NCI-H1048 (cell line): Measurements from ENCODE around the gene VWA8.
"Not testable (repeated sequence)": the region's sequence is repeated elsewhere in the genome, so short reads cannot be mapped to it uniquely, and the experiment has no call there.

Experiments
- DNase-seq: peaks from one replicate; lab custom pipeline; 2025; lab: John Stamatoyannopoulos, UW

Gene VWA8

GRCh38 chr13:41644742-41645141 lies 316.2 kb downstream of the VWA8 start:
- DNase-seq: no peak

DNA sequence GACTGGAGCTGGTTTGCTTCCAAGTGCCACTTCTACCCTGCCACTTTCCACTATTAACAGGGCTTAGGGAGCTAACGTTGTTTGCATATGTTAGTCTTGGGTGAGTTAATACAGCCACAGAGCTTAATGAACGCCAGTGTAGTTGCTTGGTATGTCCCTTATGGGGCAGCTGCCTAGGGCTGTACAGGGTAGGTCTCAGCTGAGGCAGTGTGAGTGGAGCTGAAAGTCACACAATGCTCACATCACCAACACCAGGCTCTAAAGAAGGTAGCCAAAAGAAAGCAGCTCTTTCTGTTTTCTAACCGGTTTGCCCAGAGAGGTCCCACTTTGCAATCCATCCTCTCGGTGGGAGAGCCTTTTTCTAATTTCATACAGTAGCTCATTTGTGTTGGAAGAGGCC lies 317.4 kb downstream of the VWA8 start:
- DNase-seq: peak; percentile 18

DNA sequence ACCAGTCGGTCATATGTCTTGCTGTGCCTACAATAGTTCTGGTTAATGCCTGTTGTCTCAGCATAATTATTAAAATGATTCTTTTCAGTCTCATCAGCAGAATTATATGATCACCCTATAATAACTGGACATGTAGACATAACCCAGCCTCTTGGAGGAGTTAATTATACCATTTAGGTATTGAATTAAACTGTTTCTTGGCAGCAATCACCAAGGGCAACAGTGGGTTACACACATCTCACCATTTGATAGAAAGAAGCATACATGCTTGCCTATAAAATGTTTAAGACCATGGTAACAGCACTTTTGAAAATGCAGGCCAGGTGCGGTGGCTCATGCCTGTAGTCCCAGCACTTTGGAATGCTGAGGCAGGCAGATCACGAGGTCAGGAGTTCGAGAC lies 318.9 kb downstream of the VWA8 start:
- DNase-seq: no peak

- no peak for DNase-seq
Measured at GRCh38 chr13:41641429-41641828, 319.5 kb downstream of the VWA8 start.

- DNase-seq: no peak
Measured at GRCh38 chr13:41639955-41640780, 320.7 kb downstream of the VWA8 start.

DNA sequence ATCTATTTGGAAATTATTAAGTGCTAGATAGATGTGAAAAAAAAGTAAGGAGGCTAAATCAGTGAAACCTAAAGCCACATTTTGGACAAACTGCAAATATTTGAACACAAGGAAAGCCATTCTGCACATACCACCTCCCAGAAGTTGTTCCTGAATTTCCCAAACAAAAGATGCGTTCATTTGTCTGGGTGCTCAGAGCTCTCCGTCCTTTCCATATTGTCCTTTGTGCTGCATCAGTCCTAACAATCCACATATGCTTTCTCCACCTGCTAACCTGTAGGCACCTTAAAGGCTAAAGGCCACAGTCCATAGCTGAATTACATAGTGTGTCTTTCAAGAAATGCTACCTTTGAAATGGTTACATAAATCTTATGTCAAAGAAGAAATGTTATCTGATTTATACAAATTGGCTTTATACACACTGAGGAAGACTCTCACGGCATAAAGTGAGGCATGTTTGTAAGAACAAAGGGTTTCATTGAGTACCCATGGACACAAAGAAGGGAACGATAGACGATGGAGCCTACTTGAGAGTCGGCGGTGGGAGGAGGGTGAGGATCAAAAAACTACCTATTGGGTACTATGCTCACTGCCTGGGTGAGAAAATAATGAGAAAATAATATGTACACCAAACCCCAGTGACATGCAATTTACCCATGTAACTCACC lies 321.5 kb downstream of the VWA8 start:
- DNase-seq: no peak

- DNase-seq: no peak
Measured at GRCh38 chr13:41637586-41637985, 323.3 kb downstream of the VWA8 start.

DNA sequence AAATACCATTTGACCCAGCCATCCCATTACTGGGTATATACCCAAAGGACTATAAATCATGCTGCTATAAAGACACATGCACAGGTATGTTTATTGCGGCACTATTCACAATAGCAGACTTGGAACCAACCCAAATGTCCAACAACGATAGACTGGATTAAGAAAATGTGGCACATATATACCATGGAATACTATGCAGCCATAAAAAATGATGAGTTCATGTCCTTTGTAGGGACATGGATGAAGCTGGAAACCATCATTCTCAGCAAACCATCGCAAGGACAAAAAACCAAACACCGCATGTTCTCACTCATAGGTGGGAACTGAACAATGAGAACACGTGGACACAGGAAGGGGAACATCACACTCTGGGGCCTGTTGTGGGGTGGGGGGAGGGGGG lies 323.9 kb downstream of the VWA8 start:
- DNase-seq: not testable (repeated sequence)

DNA sequence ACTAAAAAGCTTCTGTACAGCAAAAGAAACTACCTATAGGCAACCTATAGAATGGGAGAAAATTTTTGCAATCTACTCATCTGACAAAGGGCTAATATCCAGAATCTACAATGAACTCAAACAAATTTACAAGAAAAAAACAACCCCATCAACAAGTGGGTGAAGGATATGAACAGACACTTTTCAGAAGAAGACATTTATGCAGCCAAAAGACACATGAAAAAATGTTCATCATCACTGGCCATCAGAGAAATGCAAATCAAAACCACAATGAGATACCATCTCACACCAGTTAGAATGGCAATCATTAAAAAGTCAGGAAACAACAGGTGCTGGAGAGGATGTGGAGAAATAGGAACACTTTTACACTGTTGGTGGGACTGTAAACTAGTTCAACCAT lies 324.3 kb downstream of the VWA8 start:
- not testable (repeated sequence) for DNase-seq

- DNase-seq: no peak
Measured at GRCh38 chr13:41634407-41634806, 326.5 kb downstream of the VWA8 start.

GRCh38 chr13:41633776-41634175 lies 327.1 kb downstream of the VWA8 start:
- no peak for DNase-seq

DNA sequence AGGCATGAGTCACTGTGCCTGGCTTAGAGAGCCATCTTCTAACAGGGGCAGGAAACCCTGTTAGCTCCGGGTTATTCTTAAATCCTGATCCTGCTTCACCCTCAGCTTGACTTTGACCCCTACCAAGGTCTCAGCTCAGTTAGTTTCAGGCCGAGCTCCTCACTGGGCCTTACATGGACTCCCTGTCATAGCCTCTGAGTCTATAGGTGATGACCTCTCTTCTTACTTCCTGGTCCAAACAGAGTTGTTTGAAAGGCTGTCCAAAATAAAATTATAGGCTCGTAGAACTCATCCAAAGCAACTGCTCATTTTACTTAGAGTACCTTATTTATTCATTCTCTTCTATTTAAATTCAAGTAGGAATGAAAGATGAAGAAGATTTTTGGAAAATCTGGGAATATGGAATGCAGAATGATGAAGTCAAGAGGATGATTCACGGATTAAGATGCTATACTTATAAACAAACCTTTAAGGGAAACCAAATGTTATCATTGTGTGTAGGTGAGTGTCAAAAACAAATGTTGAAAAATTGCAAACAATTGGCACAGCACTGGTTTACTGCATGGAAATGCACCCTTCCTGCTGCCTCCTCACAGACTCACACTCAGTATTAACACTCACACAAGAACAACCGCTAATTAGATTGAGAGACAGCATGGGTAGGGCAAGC lies 329.5 kb downstream of the VWA8 start:
- no peak for DNase-seq

DNA sequence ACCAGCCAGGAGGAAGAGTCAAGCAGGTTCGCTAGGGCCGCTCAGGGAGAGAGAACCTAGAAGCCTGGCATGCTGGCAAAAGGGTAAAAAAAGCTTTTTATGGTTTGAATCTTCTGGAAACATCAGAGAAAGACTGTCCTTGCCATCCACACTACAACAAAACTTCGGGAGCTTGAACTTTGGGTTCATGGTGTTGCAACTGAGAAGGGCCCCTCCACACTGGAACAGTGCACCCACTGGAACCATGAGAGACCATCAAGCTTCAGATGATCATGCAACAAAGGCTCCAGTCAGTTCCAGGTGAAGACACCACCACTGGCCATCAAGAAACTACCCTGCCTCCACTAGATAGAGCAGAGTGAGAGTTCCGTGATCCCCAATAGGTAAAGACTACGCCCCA lies 333.5 kb downstream of the VWA8 start:
- no peak for DNase-seq

GRCh38 chr13:41624041-41624440 lies 336.9 kb downstream of the VWA8 start:
- no peak for DNase-seq

DNA sequence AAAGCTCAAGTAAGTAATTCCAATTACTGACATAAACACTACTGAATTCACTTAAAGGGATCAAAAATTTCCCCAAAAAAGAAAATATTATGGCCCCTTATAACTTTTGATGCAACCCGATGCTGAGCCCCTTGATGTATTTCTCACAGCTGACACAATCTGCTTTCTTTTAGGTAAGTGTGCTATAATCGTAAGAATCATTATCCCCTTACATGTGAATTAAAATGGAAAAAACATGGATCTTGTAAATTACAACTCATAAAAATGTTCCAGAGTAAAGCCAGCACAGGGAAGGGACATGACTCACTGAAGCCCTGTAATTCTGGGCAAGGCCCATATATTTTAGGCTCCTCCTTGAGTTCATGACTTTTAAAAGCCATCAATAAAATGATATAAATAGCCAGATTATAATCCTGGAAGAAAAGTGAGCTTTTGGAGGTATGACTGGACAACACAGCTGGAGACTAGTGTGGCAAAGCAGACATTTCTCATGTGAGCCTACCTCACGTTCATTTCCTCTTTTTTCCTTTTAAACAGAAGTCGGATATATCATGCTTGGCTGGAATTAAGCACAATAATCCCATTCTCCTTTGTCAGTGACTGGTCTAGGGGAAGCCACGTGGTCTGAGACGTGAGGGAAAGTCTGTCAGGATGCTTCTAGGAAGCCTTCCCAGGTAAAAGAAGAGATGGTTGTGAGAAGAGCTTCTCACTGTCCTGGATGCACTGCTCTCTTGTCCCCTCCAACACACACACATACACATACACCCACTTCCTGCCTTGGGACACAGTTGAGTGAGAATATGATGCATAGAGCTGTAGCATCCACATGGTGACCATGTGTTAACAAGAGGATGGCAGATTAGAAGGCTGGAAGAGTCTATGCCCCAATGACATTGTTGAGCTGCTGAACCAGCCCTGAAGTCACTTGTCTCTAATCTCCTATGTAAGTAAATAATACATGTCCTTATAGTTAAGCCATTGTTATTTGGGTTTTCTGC lies 338.2 kb downstream of the VWA8 start:
- no peak for DNase-seq

- DNase-seq: no peak
Measured at GRCh38 chr13:41621716-41622431, 339.0 kb downstream of the VWA8 start.

DNA sequence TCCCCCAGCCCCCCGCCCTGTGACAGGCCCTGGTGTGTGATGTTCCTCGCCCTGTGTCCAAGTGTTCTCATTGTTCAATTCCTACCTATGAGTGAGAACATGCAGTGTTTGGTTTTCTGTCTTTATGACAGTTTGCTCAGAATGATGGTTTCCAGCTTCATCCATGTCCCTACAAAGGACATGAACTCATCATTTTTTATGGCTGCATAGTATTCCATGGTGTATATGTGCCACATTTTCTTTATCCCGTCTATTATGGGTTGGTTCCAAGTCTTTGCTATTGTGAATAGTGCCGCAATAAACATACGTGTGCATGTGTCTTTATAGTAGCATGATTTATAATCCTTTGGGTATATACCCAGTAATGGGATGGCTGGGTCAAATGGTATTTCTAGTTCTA lies 343.3 kb downstream of the VWA8 start:
- not testable (repeated sequence) for DNase-seq

- DNase-seq: no peak
Measured at GRCh38 chr13:41616151-41616550, 344.8 kb downstream of the VWA8 start.

- DNase-seq: no peak
Measured at GRCh38 chr13:41615528-41615855, 345.4 kb downstream of the VWA8 start.

DNA sequence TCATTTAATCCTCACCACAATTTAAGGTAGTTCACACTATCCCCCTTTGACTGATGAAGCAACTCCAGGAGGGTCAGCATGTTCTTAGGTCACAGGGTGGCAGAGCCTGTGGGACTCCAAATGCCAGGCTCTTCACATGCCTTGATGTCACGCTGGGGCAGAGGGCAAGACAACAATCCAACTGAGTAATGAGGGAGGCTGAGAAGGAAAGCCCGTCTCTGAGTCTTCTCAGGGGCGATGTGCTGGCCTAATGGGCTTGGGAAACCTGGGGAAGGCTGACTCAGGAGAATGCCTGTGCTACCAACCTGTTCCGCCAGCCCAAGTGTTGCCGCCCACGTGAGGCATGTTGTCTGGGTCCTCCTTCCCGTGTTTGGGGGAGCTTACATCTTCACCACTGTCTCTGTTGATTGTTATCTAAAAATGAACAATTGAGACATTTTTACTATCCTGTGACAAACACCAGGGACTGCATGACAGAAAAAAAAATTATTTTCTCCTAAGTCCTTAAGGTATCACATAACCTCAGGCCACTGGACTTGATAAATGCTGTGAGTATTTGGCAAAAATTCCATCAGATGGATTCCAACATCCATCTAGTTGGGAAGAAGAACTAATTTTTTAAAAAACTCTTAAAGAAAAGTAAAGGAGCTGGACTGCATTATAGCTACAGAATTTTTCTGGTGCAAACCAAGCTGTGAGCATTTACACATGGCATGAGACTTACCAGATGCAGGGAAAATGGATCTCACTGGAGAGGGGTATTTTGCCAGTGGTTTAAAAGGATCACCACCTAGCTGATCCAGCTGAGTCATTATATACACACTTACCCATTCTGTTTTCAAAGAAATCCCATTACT lies 346.0 kb downstream of the VWA8 start:
- DNase-seq: no peak
